ENCODE data around the gene CA9. TPM values are rescaled to one million over a fixed set of nuclear protein-coding genes. Genes with fewer than 3 reads are reported as not detected.

Gene CA9
- total and polyA plus RNA-seq, 9 of the 15 experiments (the other 6 are each of a cell fraction or from before 2014, with no cell fraction given): 0.15 to 10.6 (median 0.60) TPM; not detected in 4

GRCh38 chr9:35657546-35658136, 16.1 kb upstream of the CA9 start, which contains the start of gene RMRP (continued):
- TF ChIP-seq USF2 (CRISPR knock-in tag; IDR thresholded peaks at IDR 0.05): peak; percentile 29; the same call in 1 of the 2 replicates
- TF ChIP-seq ZBTB9 (CRISPR knock-in tag; IDR thresholded peaks at IDR 0.05): no peak
- TF ChIP-seq BMI1 (IDR thresholded peaks at IDR 0.05; ENCODE audit: low read length): no peak
- TF ChIP-seq KDM4B (IDR thresholded peaks at IDR 0.05; ENCODE audit: borderline replicate concordance in 2 of 2, low read depth in 1 of 2): no peak
- no peak for TF ChIP-seq ZNF24 (IDR thresholded peaks at IDR 0.05)
- TF ChIP-seq CBX3 (IDR thresholded peaks at IDR 0.05; ENCODE audit: borderline replicate concordance in 1 of 2, low read length in 2 of 2): peak in 1 of 2 experiments; percentile 74; a peak in 1 of 3 replicates
- TF ChIP-seq HDAC1 (IDR thresholded peaks at IDR 0.05): peak in 1 of 2 experiments; percentile 89; a peak in 2 of 4 replicates
- TF ChIP-seq NUFIP1 (IDR thresholded peaks at IDR 0.05; ENCODE audit: partially characterized antibody): no peak
- TF ChIP-seq CTBP1 (IDR thresholded peaks at IDR 0.05; ENCODE audit: borderline replicate concordance): peak; percentile 85; the same call in 1 of the 2 replicates
- TF ChIP-seq ZSCAN29 (IDR thresholded peaks at IDR 0.05): peak; percentile 77
- TF ChIP-seq MAZ (CRISPR knock-in tag; conservative IDR thresholded peaks at IDR 0.05 in 1 of 2, IDR thresholded peaks at IDR 0.05 in 1 of 2): peak; percentile 34 to 64; a peak in 2 of 4 replicates
- no peak for TF ChIP-seq FOXA1 (IDR thresholded peaks at IDR 0.05; ENCODE audit: borderline replicate concordance)
- no peak for TF ChIP-seq JUNB (CRISPR knock-in tag; conservative IDR thresholded peaks at IDR 0.05)
- no peak for TF ChIP-seq ZC3H11A (IDR thresholded peaks at IDR 0.05; ENCODE audit: low read depth, low read length)
- TF ChIP-seq TFAM (CRISPR knock-in tag; conservative IDR thresholded peaks at IDR 0.05): no peak
- no peak for TF ChIP-seq ZNF224 (CRISPR knock-in tag; IDR thresholded peaks at IDR 0.05)
- TF ChIP-seq MTA3 (IDR thresholded peaks at IDR 0.05; ENCODE audit: borderline replicate concordance): peak; percentile 74; the same call in 1 of the 2 replicates
- no peak for TF ChIP-seq NR3C1 (CRISPR knock-in tag; IDR thresholded peaks at IDR 0.05)
- TF ChIP-seq TRIM25 (IDR thresholded peaks at IDR 0.05; ENCODE audit: borderline replicate concordance): no peak
- no peak for TF ChIP-seq ZNF518B (CRISPR knock-in tag; IDR thresholded peaks at IDR 0.05)

Data from K562 (cell line).